ENCODE results near the gene ADAMTS6.

The ADAMTS6 gene

DNA sequence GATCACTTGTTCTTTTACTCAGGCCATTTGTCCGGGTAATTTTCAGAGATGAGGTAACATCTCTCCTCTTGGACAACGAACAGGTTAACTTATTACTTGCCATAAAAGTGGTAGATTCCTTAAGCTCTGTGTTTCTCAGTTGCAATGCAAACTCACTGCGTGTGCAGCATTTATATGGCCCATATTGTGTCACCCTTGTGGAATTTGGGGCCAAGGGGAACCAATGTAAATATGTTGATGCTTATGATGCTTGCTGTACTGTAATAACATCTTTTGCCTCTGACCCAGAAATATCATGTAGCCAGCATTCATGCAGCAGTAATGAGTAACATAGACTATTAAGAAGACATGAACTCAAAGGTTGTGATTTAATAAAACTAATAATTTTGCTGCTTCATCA is 175.8 kb downstream of the ADAMTS6 start:
- no peaks in the 10 kb centered on the region for H3K36me3 Mint-ChIP-seq (ENCODE audit: low read depth)
- no peaks in the 10 kb centered on the region for H3K4me1 Mint-ChIP-seq (ENCODE audit: low read depth)
- H3K4me3 Mint-ChIP-seq, result no peak overlapping the region
- H3K27me3 Mint-ChIP-seq, result no peaks in the 10 kb centered on the region
- no peaks in the 10 kb centered on the region for H3K9me3 Mint-ChIP-seq
- H3K27ac Mint-ChIP-seq, result no peak overlapping the region

DNA sequence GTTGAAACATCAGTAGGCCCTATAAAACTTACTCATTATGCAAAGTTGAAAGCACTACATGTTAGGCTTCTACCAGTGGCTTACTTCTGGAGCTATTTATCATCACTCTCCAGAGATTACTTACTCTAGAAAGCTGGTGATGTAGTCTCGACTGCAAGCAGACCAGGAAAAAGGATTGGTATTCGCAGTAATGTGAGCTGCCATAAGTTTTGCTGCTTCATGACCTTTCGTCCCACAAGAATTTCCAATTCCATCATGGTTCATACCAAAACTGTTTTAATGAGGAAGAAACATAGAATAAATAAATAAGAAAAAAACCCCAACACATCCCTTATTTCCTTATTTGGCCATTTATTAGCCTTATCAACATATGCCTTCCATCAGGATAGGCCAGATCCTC is 181.9 kb downstream of the ADAMTS6 start:
- Mint-ChIP-seq H3K27me3 (no peaks in the 10 kb centered on the region), H3K4me3 (no peak overlapping the region), H3K36me3 (ENCODE audit: low read depth) (no peaks in the 10 kb centered on the region), H3K4me1 (ENCODE audit: low read depth) (no peaks in the 10 kb centered on the region), H3K27ac (no peak overlapping the region), H3K9me3 (no peaks in the 10 kb centered on the region)

DNA sequence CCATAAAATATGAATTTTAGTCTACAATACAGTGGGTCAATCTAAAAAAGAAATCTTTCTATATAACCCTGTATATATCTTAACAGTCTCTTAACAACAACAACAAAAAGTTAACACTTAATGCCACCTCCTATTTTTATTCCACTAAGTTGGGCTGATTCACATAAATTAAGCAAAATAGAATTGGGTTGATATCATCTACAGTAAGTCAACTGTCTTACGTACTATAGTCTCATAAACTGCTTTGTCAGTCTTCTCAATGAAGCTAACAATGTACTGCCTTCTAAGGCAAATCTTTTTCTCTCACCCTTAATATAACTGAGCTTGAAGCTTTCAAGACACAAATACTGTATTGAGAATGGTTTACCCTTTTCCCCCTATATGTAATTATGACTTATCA is 185.7 kb downstream of the ADAMTS6 start:
- Mint-ChIP-seq H3K4me3 (no peak overlapping the region), H3K4me1 (ENCODE audit: low read depth) (no peaks in the 10 kb centered on the region), H3K27ac (no peak overlapping the region), H3K27me3 (no peaks in the 10 kb centered on the region), H3K36me3 (ENCODE audit: low read depth) (no peaks in the 10 kb centered on the region), H3K9me3 (no peaks in the 10 kb centered on the region)

DNA sequence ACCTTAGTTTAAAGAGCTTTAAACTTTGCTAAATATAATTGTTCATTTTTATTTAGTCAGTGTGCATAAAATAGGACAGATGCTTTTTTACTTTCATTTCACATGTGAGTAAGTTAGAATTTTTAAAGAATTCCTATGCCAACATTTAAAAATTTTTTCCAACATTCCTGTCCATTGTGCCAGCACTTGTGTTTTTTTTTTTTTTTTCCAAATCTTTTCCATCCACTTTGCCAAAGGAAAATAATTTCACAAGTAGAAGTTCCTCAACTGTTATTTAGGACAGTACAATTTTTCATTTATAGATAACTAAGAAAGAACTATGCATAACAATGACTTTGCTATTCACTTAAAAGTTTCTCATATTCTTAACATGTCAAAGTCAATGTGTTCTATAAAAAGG is 189.5 kb downstream of the ADAMTS6 start:
- Mint-ChIP-seq H3K27me3 (no peaks in the 10 kb centered on the region), H3K36me3 (ENCODE audit: low read depth) (no peaks in the 10 kb centered on the region), H3K9me3 (no peaks in the 10 kb centered on the region), H3K27ac (no peak overlapping the region), H3K4me3 (no peak overlapping the region), H3K4me1 (ENCODE audit: low read depth) (no peaks in the 10 kb centered on the region)

DNA sequence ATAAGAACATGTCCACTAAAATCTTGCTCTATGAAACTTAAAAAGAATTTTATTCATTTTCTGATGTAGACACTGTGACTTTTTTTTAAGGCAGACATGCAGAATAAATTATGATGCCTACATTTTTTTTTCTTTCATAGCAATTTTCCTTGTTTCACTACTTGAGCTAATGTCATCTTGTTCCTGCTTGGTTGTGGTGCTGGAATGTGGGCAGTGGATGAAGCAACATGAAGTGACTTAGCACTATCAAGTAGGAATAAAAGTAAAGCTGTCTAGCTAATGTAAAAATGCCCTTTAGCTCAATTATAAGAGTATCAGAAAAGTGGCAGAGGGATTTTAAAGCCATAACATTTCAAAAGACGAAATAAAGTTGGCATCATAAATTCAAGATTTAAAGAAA is 191.0 kb downstream of the ADAMTS6 start:
- H3K4me3 Mint-ChIP-seq, result no peak overlapping the region
- H3K27ac Mint-ChIP-seq, result no peak overlapping the region
- no peaks in the 10 kb centered on the region for H3K4me1 Mint-ChIP-seq (ENCODE audit: low read depth)
- no peaks in the 10 kb centered on the region for H3K36me3 Mint-ChIP-seq (ENCODE audit: low read depth)
- H3K27me3 Mint-ChIP-seq, result no peaks in the 10 kb centered on the region
- H3K9me3 Mint-ChIP-seq, result no peaks in the 10 kb centered on the region

DNA sequence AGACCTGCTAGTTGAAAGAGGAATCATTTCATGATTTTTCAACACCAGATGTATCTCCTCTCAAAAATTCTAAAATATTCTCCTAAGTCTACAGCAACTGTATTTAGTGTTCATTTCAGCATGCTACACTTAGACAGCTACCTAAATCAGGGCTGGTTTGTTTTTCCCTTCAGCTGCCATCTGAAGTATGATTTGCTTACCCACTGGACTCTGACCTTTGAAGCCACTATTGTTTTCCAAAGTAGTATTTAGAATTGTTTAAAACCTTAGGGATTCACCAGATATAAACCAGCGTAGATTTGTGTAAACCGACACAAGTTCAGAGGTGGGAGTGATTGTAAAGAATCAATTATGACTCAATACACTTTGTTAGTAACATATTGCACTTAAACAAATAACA is 193.1 kb downstream of the ADAMTS6 start:
- no peaks in the 10 kb centered on the region for H3K36me3 Mint-ChIP-seq (ENCODE audit: low read depth)
- H3K4me1 Mint-ChIP-seq (ENCODE audit: low read depth), result no peaks in the 10 kb centered on the region

DNA sequence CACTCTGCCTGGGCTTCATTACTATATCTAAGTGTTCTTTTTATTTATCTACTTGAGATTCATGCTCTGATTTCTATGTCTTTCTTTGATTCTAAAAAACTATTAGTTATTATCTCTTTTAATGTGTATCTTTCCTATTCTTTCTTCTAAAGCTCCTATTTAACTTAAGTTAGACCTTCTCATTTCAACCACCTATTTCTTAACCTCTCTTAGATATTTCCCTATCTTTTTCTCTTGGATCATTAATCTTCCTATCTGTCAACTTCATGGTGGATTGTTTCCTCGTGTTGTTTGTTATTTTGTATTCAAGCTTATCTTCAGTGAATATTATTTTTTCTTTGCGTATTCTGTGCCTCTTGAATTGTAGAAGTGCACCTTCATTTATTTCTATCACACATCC is 202.1 kb downstream of the ADAMTS6 start:
- H3K4me1 Mint-ChIP-seq (ENCODE audit: low read depth), result no peaks in the 10 kb centered on the region
- H3K27ac Mint-ChIP-seq, result no peak overlapping the region
- H3K9me3 Mint-ChIP-seq, result no peaks in the 10 kb centered on the region
- H3K4me3 Mint-ChIP-seq, result no peak overlapping the region
- H3K27me3 Mint-ChIP-seq, result no peaks in the 10 kb centered on the region
- H3K36me3 Mint-ChIP-seq (ENCODE audit: low read depth), result no peaks in the 10 kb centered on the region

More for the DNA sequence above, 193.1 kb downstream of the ADAMTS6 start:
- H3K27me3 Mint-ChIP-seq, result no peaks in the 10 kb centered on the region
- H3K9me3 Mint-ChIP-seq, result no peaks in the 10 kb centered on the region
- no peak overlapping the region for H3K4me3 Mint-ChIP-seq
- no peak overlapping the region for H3K27ac Mint-ChIP-seq

DNA sequence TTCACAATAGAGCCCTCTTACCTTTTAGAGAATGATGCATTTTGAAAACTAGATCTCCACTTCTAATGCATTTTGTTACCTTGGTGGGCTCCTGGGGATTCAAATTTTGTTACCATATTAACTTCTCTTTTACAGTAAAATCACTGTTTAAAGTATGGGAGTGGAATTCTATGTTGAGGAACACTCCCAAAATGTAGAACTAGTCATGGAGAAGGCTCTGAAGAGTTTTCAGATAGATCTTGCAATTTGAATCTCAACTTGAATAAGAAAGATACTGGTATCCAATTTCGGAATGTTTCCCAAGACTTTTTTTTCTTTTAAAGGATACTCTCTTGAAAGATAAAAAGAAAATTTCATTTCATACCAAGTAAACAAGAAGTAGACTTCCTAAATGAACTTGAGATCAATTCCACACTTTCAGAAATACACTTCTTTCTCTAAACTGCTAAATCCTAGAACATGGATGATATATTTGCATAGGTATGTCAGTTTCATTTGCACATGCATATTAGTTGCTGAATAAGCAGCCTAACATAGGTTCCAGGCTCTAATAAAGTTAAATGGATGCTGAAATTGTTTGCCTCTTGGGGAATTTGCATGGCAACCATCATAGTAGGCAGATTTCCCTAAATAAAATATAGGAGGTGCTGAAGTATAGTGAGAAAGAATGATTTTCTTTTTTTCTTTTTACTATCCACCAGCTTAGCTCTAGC is 205.4 kb downstream of the ADAMTS6 start:
- no peaks in the 10 kb centered on the region for H3K9me3 Mint-ChIP-seq
- no peaks in the 10 kb centered on the region for H3K4me1 Mint-ChIP-seq (ENCODE audit: low read depth)
- no peak overlapping the region for H3K4me3 Mint-ChIP-seq
- no peaks in the 10 kb centered on the region for H3K36me3 Mint-ChIP-seq (ENCODE audit: low read depth)
- no peaks in the 10 kb centered on the region for H3K27me3 Mint-ChIP-seq
- H3K27ac Mint-ChIP-seq, result no peak overlapping the region

DNA sequence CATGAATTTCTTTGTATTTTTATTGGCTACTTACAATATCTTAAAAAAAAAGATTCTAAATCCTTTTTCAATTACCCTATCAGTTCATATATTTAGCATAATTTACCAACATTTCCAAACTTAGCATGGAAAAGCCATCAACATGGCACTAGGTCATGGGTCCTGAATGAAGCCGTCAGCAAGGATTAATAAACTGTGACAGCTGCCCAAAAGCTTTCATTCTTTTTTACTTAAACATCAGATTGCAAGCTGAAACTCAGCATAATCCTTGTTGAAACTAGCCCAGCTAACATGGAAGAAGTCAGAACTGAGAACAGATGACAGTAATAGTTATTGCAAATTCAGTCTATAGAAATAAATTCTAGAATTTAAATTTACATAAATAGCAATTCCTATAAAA is 209.8 kb downstream of the ADAMTS6 start:
- Mint-ChIP-seq H3K4me1 (ENCODE audit: low read depth) (no peaks in the 10 kb centered on the region), H3K4me3 (no peak overlapping the region), H3K9me3 (no peaks in the 10 kb centered on the region), H3K27me3 (no peaks in the 10 kb centered on the region), H3K36me3 (ENCODE audit: low read depth) (no peaks in the 10 kb centered on the region), H3K27ac (no peak overlapping the region)

DNA sequence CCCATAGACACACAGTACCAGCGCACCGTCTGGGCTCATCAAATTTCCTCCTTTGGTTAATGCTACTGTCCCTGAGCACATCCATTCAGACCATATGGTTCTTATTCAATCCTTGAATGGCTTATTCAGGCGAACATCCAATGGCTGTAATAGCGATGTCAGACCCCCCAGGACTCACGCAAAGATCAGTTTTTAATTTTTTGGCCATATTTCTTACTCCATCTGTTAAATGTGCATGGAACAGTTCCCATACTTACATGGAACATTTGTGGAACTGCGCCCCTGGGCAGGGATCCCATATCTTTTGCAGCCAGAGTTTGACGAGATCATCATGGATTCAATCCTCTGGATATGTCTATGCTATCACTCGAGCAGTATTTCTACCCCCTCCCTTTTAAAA is 213.2 kb downstream of the ADAMTS6 start:
- no peak overlapping the region for H3K27ac Mint-ChIP-seq
- no peaks in the 10 kb centered on the region for H3K4me1 Mint-ChIP-seq (ENCODE audit: low read depth)
- H3K27me3 Mint-ChIP-seq, result no peaks in the 10 kb centered on the region
- H3K36me3 Mint-ChIP-seq (ENCODE audit: low read depth), result no peaks in the 10 kb centered on the region
- H3K4me3 Mint-ChIP-seq, result no peak overlapping the region
- H3K9me3 Mint-ChIP-seq, result no peaks in the 10 kb centered on the region

DNA sequence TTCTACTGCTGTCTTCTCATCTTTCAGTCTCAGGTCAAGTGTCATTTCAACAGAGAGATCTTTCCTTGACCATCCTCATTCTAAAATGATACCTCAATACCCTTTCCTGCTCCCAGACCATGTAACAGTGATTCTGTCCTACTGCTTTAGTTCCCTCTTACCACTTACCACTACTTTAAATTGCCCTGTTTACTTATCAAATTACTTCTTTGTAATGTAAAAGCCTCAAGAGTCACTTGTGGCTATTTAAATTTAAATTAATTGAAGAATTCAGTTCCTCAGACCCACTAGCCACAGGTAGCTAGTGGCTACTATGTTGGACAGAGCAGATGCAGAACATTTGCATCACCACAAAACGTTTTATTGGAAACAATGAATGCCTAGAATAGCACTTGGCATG is 217.3 kb downstream of the ADAMTS6 start:
- Mint-ChIP-seq H3K27ac (no peak overlapping the region), H3K27me3 (no peaks in the 10 kb centered on the region), H3K36me3 (ENCODE audit: low read depth) (no peaks in the 10 kb centered on the region), H3K4me1 (ENCODE audit: low read depth) (no peaks in the 10 kb centered on the region), H3K4me3 (no peak overlapping the region), H3K9me3 (no peaks in the 10 kb centered on the region)

DNA sequence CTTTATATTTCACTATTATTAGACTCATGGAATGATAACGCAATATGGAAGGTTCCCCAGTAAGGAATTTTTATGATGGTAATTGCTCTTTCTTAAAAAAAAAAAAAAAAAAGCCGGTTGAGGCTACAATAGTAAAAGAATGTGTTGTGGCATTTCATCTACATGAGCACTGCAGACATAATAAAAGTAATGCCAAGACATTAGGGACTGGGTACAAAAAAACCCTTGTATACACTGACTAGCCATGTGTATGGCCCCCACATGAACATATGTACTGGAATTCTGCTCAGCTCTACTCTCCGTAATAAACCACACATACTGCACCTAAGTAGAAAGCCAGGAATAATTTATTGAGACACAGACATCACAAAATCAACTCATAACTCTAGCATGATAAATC is 218.4 kb downstream of the ADAMTS6 start:
- Mint-ChIP-seq H3K27me3 (no peaks in the 10 kb centered on the region), H3K4me3 (no peak overlapping the region), H3K27ac (no peak overlapping the region), H3K9me3 (no peaks in the 10 kb centered on the region), H3K4me1 (ENCODE audit: low read depth) (no peaks in the 10 kb centered on the region), H3K36me3 (ENCODE audit: low read depth) (no peaks in the 10 kb centered on the region)

DNA sequence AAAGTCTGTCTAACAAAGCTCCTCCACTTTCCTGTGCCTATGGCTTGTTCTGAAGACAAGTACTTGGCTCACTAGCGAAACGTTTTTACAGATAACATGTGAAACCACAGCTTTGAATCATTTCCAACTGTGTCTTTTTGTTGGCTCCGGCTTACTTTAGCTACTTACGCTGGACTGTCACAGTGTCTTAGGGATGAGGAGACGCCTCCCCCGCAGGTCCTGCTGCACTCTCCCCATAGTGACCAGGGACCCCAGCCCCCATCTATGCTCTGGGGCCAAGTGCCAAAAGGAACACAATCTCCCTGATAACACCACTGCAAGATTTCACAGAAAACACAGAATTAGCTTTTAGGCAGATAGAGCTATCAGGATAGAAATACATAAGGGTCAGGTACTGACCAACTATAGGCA is 219.1 kb downstream of the ADAMTS6 start:
- Mint-ChIP-seq H3K27me3 (no peaks in the 10 kb centered on the region), H3K9me3 (no peaks in the 10 kb centered on the region), H3K4me3 (no peak overlapping the region), H3K27ac (no peak overlapping the region), H3K4me1 (ENCODE audit: low read depth) (no peaks in the 10 kb centered on the region), H3K36me3 (ENCODE audit: low read depth) (no peaks in the 10 kb centered on the region)

DNA sequence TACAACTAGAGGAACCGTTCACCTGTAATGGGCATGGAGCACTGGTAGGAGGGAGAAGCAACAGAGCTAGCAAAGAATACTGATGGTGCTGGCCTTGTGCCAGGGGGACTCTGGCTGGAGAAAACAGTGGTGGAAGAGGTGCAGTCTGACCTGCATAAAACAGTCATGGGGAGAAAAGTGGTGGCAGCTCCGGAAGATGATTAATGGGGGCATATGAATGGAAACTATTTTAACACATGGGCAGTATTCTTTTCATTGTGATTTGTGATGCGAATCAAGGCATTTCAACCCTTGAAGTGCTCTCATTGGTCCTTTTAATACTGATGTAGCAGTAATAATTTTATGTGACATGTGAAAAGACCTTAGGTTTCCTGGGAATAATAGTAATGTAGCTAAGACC is 219.6 kb downstream of the ADAMTS6 start:
- Mint-ChIP-seq H3K4me3 (no peak overlapping the region), H3K4me1 (ENCODE audit: low read depth) (no peaks in the 10 kb centered on the region), H3K27me3 (no peaks in the 10 kb centered on the region), H3K27ac (no peak overlapping the region), H3K9me3 (no peaks in the 10 kb centered on the region), H3K36me3 (ENCODE audit: low read depth) (no peaks in the 10 kb centered on the region)

DNA sequence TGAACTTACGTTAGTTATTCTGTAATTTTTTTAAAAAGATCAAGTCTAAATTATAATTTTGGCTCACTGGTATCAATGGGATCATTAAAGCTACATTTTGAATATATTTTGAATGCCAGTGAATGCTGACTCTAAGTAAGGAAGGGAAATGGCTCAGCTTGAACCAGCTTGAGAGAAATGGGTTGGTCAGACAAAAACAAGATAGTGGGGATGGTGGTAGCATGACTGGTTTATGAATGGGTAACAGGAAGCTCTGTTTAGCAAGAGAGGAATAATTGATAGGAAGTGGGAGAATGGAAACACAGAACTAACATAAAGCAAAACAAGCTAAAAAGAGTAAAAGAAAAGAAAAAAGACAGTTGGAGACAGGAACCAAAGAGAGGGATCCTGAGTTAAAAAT is 220.2 kb downstream of the ADAMTS6 start:
- H3K9me3 Mint-ChIP-seq, result no peaks in the 10 kb centered on the region
- no peak overlapping the region for H3K4me3 Mint-ChIP-seq
- H3K4me1 Mint-ChIP-seq (ENCODE audit: low read depth), result no peaks in the 10 kb centered on the region
- H3K27ac Mint-ChIP-seq, result no peak overlapping the region
- H3K36me3 Mint-ChIP-seq (ENCODE audit: low read depth), result no peaks in the 10 kb centered on the region
- no peaks in the 10 kb centered on the region for H3K27me3 Mint-ChIP-seq

DNA sequence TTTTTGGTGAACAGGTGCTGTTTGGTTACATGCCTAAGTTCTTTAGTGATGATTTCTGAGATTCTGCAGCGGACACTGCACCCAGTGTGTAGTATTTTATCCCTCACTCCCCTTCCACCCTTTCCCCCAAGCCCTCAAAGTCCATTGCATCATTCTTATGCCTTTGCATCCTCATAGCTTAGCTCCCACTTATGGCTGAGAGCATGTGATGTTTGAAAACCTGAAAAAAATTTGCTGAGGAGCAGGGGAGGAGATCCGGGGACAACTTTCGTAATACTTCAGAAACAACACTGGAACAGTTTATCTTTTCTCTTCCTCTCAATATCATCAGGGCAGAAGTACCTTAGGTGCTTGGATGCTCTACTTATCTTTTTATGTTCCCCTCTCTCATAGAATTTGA is 226.4 kb downstream of the ADAMTS6 start:
- H3K27ac Mint-ChIP-seq, result no peak overlapping the region
- H3K9me3 Mint-ChIP-seq, result no peaks in the 10 kb centered on the region
- H3K4me1 Mint-ChIP-seq (ENCODE audit: low read depth), result no peaks in the 10 kb centered on the region
- H3K27me3 Mint-ChIP-seq, result no peaks in the 10 kb centered on the region
- H3K4me3 Mint-ChIP-seq, result no peak overlapping the region
- H3K36me3 Mint-ChIP-seq (ENCODE audit: low read depth), result no peaks in the 10 kb centered on the region

All from stimulated activated naive CD8-positive, alpha-beta T cell treated with anti-CD3 and anti-CD28 coated beads, Interleukin-15, Interleukin-2, amounts not matched to agents 100 ng/mL and 50 ng/mL, for 24 hours (primary cell).